Testis (tissue), 2 donors: Measurements from ENCODE around the gene ANKRD11.

Source experiments
- CTCF ChIP-seq, 3 experiments: fragments of 450-650 bp in 2 of 3; fragments of 200-600 bp in 1 of 3; sonication (generic) in 1 of 3; IDR thresholded peaks; one replicate each; pipeline ENCODE4 v1.5.1; 2016 to 2019; ENCODE audit warnings: antibody characterized with exemption in 3 of 3, mild to moderate bottlenecking in 2 of 3, moderate library complexity in 1 of 3
- POLR2A ChIP-seq: fragments of 450-650 bp; IDR thresholded peaks from one replicate; pipeline ENCODE4 v1.6.1; 2017; ENCODE audit warnings: antibody characterized with exemption, mild to moderate bottlenecking, moderate library complexity

GRCh38 chr16:89507834-89508590 is 17.7 kb upstream of the ANKRD11 start, which contains the start of gene SPG7:
- TF ChIP-seq CTCF (IDR thresholded peaks at IDR 0.05) (no peak), POLR2A (peak; percentile 39)
